HepG2 (cell line): ENCODE results near the gene FGD2. TPM values are rescaled to one million over a fixed set of nuclear protein-coding genes. Genes with fewer than 3 reads are reported as not detected.
A peak's percentile ranks its signal among the peaks of the same experiment; 100 is the strongest.

Source experiments
- ATAC-seq: fragments of 200-7000 bp; cut with Tn5 transposase; 3 replicates; pipeline ENCODE4 v1.9.1; 2020; ENCODE audit warnings: mild to moderate bottlenecking, moderate library complexity
- BruUV-seq: library from RNA; stranded (reverse); fragments of 400-500 nt; replicated peaks from 2 replicates; lab custom pipeline; 2021; lab: Mats Ljungman, UMichigan
- CTCF ChIA-PET: fragments of 300-600 bp; formaldehyde crosslinking; extraction: SDS; loops from one replicate; lab custom pipeline; 2021; ENCODE audit warnings: low total read pairs, inconsistent platforms, low intra/inter-chr PET ratio; lab: Yijun Ruan, JAX
- POLR2A ChIA-PET: fragments of 350-600 bp; sonication (Branson Sonifier 250); formaldehyde crosslinking; loops from one replicate; lab custom pipeline; 2020; ENCODE audit warnings: antibody characterized with exemption, inconsistent platforms; lab: Yijun Ruan, JAX
- DNase-seq: peaks from one replicate; pipeline ENCODE4 v3.0.0-alpha.2; 2015; ENCODE audit warnings: low spot score
- FAIRE-seq: peaks from 3 replicates; lab custom pipeline; 2011; peaks lifted over from hg19 to GRCh38; lab: Jason Lieb, UNC
- H2AFZ ChIP-seq: one replicate; pipeline ENCODE4 v1.6.1; 2011; ENCODE audit warnings: low read length, inconsistent platforms
- H3K27ac ChIP-seq: fragments of 300-600 bp; 3 replicates; pipeline ENCODE4 v1.8.0; 2011; ENCODE audit warnings: mixed run types, mild to moderate bottlenecking, mixed read lengths, low read length, inconsistent platforms; ENCODE audit not compliant: insufficient read depth; ENCODE audit errors: extremely low read length
- H3K27me3 ChIP-seq, 2 experiments: fragments of 200-600 bp in 1 of 2; 2 replicates in 1 of 2; 3 replicates in 1 of 2; pipeline versions ENCODE4 v1.6.0 to v1.8.0; 2011; ENCODE audit warnings: low read length in 2 of 2, mild to moderate bottlenecking in 2 of 2, moderate library complexity in 2 of 2, inconsistent platforms in 1 of 2; ENCODE audit not compliant: insufficient read depth in 2 of 2, control insufficient read depth in 1 of 2
- H3K36me3 ChIP-seq, 2 experiments: fragments of 200-600 bp in 1 of 2; replicated peaks in 1 of 2; 2 replicates in 1 of 2; 3 replicates in 1 of 2; pipeline versions ENCODE4 v1.5.1 to v1.8.0; 2011; ENCODE audit warnings: low read length in 2 of 2, inconsistent platforms in 1 of 2; ENCODE audit not compliant: insufficient read depth in 2 of 2, control insufficient read depth in 1 of 2
- H3K4me1 ChIP-seq: 2 replicates; pipeline ENCODE4 v1.5.1; 2012; ENCODE audit warnings: low read length, inconsistent platforms; ENCODE audit not compliant: insufficient read depth
- H3K4me2 ChIP-seq: 2 replicates; pipeline ENCODE4 v1.6.0; 2011; ENCODE audit warnings: low read depth, low read length, inconsistent platforms
- H3K4me3 ChIP-seq, 3 experiments: fragments of 200-600 bp in 1 of 3; sonication (generic), shearing (Covaris generic) in 1 of 3; replicated peaks in 1 of 3; 2 replicates each; pipeline ENCODE4 v1.5.1; 2011 to 2016; ENCODE audit warnings: low read length in 3 of 3, inconsistent platforms in 2 of 3, low read depth in 2 of 3, mild to moderate bottlenecking in 2 of 3, control low read depth in 1 of 3, mixed read lengths in 1 of 3; ENCODE audit not compliant: insufficient read depth in 1 of 3
- H3K79me2 ChIP-seq: one replicate; pipeline ENCODE4 v1.6.1; 2011; ENCODE audit warnings: low read length, inconsistent platforms; ENCODE audit not compliant: insufficient read depth
- H3K9ac ChIP-seq: 2 replicates; pipeline ENCODE4 v1.6.0; 2011; ENCODE audit warnings: mild to moderate bottlenecking, low read depth, low read length, inconsistent platforms; ENCODE audit not compliant: insufficient read depth
- H3K9me3 ChIP-seq: 2 replicates; pipeline ENCODE4 v1.5.1; 2012; ENCODE audit warnings: mild to moderate bottlenecking, low read length
- H4K20me1 ChIP-seq: 2 replicates; pipeline ENCODE4 v1.6.0; 2011; ENCODE audit warnings: inconsistent platforms, mild to moderate bottlenecking, low read length, moderate library complexity; ENCODE audit not compliant: insufficient read depth
- JUND ChIP-seq: sonication (generic); formaldehyde crosslinking; IDR thresholded peaks from 2 replicates; pipeline ENCODE4 v1.8.0; 2022; ENCODE audit warnings: mild to moderate bottlenecking, missing genetic modification reagents
- KAT2B ChIP-seq: fragments of 150-350 bp; IDR thresholded peaks from 2 replicates; pipeline ENCODE4 v1.6.1; 2014; ENCODE audit warnings: low read depth, low read length, borderline replicate concordance
- TP53 ChIP-seq: sonication (generic); formaldehyde crosslinking; conservative IDR thresholded peaks from 2 replicates; pipeline ENCODE4 v1.4.0; 2020; ENCODE audit warnings: missing genetic modification reagents
- ZNF674 ChIP-seq: sonication (generic); formaldehyde crosslinking; IDR thresholded peaks from 2 replicates; pipeline ENCODE4 v1.5.0; 2020; ENCODE audit warnings: low read depth, mild to moderate bottlenecking, missing genetic modification reagents
- WGBS: methylation state at CpG from one replicate; pipeline ENCODE4 v1.1.6; 2017; ENCODE audit warnings: low lambda C conversion rate; 5-methylcytosine and 5-hydroxymethylcytosine counted together
- in situ Hi-C: cut with HindIII; loops from 2 replicates; pipeline ENCODE4 v1.10.0; 2017; ENCODE audit warnings: low pct_unique_long_range_greater_than_20kb; ENCODE audit not compliant: extremely low pct_ligation_motif_present
- intact Hi-C: fragments of 100-400 bp; cut with micrococcal nuclease; formaldehyde crosslinking; loops from one replicate; pipeline ENCODE4 v1.10.0; 2022; ENCODE audit not compliant: unreplicated experiment
- polyA plus RNA-seq, 8 experiments: library from polyadenylated mRNA; depleted of rRNA in 3 of 8; stranded (reverse) in 7 of 8; unstranded in 1 of 8; fragments of >200 nt; fragmentation: Illumina TruSeq in 4 of 8; extraction: Trizol in 4 of 8; gene quantifications; 2 replicates each; pipeline versions ENCODE4 v1.2.1 to v1.2.3, GENCODE V29; 2011 to 2016; ENCODE audit warnings: low read depth in 4 of 8, missing spikeins in 1 of 8, mixed read lengths in 1 of 8; ENCODE audit not compliant: insufficient read depth in 1 of 8
- total RNA-seq, 5 experiments: library from RNA; depleted of rRNA; stranded (reverse); fragments of >200 nt; fragmentation: Illumina TruSeq; extraction: Trizol; gene quantifications; 2 replicates each; pipeline ENCODE4 v1.2.3, GENCODE V29; 2016; ENCODE audit warnings: low read depth in 1 of 5
- TF ChIP-seq, protein P1 (sequence below): sonication (generic); formaldehyde crosslinking; IDR thresholded peaks from 2 replicates; pipeline ENCODE4 v1.9.0; 2021; ENCODE audit warnings: mild to moderate bottlenecking, missing genetic modification reagents
- TF ChIP-seq, protein P2 (sequence below): sonication (generic); formaldehyde crosslinking; IDR thresholded peaks from 2 replicates; pipeline ENCODE4 v1.4.0; 2020; ENCODE audit warnings: missing genetic modification reagents, mild to moderate bottlenecking, borderline replicate concordance
- TF ChIP-seq, protein P3 (sequence below): IDR thresholded peaks from 2 replicates; pipeline ENCODE4 v1.6.1; 2016; ENCODE audit warnings: low read depth, missing genetic modification reagents, missing compliant biosample characterization

FGD2 gene
- total and polyA plus RNA-seq, 2 of the 13 experiments (the other 11 are each of a cell fraction or from before 2014, with no cell fraction given) = not detected

DNA sequence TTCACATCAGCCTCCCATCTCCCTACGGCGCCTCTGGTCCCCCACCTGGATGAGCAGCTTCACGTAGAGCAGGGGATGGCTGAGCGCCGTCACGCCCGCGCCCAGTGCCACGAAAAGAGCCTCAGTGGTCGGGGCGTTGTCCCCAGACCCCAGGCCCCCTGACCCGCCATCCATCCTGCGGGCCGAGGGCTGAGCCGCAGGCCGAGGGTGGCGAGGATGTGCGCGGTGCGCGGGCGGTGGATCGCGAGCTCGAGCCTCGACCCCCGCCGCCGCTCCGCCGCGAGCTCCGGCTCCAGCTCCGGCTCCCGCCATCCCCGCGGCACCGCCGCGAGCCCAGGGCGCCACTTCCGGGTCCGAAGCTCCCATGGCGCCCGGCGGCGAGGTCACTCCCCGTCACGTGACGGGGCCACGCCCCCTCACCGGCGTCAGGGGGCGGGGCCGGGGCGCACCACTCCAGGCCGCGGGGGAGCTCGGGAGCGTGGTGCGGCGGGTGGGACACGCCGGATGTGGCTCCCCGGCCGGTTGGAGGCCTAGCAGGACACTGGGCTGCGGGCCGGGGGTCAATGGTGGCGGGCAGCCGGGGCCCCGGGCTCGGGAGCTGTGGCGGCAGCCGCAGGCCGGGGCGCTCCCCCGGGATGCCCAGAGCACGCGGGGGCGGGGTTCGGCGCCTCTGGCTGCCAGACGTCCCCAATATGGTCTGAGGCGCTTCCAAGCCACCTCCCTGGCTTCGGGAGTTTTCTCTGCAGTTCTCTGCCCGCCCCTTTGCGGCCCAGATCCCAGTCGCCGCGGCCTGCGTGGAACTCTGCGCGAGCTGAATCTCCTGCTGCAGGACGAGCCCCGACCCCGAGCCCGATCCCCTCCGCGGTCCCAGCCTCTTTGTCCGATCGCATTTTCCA, 19.4 kb upstream of the FGD2 start, which contains the start of gene MTCH1:
TSS of gene MTCH1 (minus strand) at position 389 of the 896 bp plus-strand sequence. CDS start at position 366, 23 bp downstream.
- peak within 1 kb of the TSS; percentile 71 to 99 (median 91) for H3K4me3 ChIP-seq
- ATAC-seq (peak; percentile 92), FAIRE-seq (peak; percentile 56), DNase-seq (peak; percentile 81)
- peak within 1 kb of the TSS; percentile 74 for H3K27ac ChIP-seq
- H3K9ac ChIP-seq = peak within 1 kb of the TSS; percentile 80
- peaks cover 30% of the 10 kb centered on the region for H3K4me1 ChIP-seq
- POLR2A ChIA-PET = interaction anchor here (0.5 to 2.2 kb wide), 26 partner anchors 8 to 832 kb away, joined by 3 to 17 read pairs (median 4); partner anchors contain the start of genes PIM1, PPIL1 and SRSF3
- under 1% methylated on average over 55 of the region's 101 CpGs for WGBS
- H3K27me3 ChIP-seq = peaks cover 2 to 15% of the 10 kb centered on the region in 2 experiments; a peak in 3 of 5 replicates
- CTCF ChIA-PET = interaction anchor here (1.2 kb wide), 1 partner anchor 32 kb away, joined by 4 read pairs; no protein-coding TSS in a partner anchor
- H3K36me3 ChIP-seq = peaks cover 0 to 6% of the 10 kb centered on the region in 2 experiments; a peak in 2 of 5 replicates
- TSS peak; percentile 83 for BruUV-seq
- in situ Hi-C loops = no loop called here
- H4K20me1 ChIP-seq = peaks cover 6% of the 10 kb centered on the region
- intact Hi-C loops = loop anchor here (1.0 kb wide), 1 partner anchor 101 kb away; the partner anchor contains the start of gene C6orf89
- H3K79me2 ChIP-seq = peaks cover 50% of the 10 kb centered on the region
- H3K9me3 ChIP-seq = no peaks in the 10 kb centered on the region
- peak within 1 kb of the TSS; percentile 95 for H3K4me2 ChIP-seq
- H2AFZ ChIP-seq = peak within 1 kb of the TSS; percentile 36
- TF ChIP-seq JUND = peak; percentile 37; the same call in 1 of the 2 replicates
- TF ChIP-seq, protein P1, sequence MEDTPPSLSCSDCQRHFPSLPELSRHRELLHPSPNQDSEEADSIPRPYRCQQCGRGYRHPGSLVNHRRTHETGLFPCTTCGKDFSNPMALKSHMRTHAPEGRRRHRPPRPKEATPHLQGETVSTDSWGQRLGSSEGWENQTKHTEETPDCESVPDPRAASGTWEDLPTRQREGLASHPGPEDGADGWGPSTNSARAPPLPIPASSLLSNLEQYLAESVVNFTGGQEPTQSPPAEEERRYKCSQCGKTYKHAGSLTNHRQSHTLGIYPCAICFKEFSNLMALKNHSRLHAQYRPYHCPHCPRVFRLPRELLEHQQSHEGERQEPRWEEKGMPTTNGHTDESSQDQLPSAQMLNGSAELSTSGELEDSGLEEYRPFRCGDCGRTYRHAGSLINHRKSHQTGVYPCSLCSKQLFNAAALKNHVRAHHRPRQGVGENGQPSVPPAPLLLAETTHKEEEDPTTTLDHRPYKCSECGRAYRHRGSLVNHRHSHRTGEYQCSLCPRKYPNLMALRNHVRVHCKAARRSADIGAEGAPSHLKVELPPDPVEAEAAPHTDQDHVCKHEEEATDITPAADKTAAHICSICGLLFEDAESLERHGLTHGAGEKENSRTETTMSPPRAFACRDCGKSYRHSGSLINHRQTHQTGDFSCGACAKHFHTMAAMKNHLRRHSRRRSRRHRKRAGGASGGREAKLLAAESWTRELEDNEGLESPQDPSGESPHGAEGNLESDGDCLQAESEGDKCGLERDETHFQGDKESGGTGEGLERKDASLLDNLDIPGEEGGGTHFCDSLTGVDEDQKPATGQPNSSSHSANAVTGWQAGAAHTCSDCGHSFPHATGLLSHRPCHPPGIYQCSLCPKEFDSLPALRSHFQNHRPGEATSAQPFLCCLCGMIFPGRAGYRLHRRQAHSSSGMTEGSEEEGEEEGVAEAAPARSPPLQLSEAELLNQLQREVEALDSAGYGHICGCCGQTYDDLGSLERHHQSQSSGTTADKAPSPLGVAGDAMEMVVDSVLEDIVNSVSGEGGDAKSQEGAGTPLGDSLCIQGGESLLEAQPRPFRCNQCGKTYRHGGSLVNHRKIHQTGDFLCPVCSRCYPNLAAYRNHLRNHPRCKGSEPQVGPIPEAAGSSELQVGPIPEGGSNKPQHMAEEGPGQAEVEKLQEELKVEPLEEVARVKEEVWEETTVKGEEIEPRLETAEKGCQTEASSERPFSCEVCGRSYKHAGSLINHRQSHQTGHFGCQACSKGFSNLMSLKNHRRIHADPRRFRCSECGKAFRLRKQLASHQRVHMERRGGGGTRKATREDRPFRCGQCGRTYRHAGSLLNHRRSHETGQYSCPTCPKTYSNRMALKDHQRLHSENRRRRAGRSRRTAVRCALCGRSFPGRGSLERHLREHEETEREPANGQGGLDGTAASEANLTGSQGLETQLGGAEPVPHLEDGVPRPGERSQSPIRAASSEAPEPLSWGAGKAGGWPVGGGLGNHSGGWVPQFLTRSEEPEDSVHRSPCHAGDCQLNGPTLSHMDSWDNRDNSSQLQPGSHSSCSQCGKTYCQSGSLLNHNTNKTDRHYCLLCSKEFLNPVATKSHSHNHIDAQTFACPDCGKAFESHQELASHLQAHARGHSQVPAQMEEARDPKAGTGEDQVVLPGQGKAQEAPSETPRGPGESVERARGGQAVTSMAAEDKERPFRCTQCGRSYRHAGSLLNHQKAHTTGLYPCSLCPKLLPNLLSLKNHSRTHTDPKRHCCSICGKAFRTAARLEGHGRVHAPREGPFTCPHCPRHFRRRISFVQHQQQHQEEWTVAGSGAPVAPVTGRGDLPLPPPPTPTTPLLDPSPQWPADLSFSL = no peak
- TF ChIP-seq, protein P2, sequence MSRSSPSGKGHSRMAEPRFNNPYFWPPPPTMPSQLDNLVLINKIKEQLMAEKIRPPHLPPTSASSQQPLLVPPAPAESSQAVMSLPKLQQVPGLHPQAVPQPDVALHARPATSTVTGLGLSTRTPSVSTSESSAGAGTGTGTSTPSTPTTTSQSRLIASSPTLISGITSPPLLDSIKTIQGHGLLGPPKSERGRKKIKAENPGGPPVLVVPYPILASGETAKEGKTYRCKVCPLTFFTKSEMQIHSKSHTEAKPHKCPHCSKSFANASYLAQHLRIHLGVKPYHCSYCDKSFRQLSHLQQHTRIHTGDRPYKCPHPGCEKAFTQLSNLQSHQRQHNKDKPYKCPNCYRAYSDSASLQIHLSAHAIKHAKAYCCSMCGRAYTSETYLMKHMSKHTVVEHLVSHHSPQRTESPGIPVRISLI (CRISPR knock-in tag) = no peak
- no peak for TF ChIP-seq TP53 (CRISPR knock-in tag)
- TF ChIP-seq, protein P3, sequence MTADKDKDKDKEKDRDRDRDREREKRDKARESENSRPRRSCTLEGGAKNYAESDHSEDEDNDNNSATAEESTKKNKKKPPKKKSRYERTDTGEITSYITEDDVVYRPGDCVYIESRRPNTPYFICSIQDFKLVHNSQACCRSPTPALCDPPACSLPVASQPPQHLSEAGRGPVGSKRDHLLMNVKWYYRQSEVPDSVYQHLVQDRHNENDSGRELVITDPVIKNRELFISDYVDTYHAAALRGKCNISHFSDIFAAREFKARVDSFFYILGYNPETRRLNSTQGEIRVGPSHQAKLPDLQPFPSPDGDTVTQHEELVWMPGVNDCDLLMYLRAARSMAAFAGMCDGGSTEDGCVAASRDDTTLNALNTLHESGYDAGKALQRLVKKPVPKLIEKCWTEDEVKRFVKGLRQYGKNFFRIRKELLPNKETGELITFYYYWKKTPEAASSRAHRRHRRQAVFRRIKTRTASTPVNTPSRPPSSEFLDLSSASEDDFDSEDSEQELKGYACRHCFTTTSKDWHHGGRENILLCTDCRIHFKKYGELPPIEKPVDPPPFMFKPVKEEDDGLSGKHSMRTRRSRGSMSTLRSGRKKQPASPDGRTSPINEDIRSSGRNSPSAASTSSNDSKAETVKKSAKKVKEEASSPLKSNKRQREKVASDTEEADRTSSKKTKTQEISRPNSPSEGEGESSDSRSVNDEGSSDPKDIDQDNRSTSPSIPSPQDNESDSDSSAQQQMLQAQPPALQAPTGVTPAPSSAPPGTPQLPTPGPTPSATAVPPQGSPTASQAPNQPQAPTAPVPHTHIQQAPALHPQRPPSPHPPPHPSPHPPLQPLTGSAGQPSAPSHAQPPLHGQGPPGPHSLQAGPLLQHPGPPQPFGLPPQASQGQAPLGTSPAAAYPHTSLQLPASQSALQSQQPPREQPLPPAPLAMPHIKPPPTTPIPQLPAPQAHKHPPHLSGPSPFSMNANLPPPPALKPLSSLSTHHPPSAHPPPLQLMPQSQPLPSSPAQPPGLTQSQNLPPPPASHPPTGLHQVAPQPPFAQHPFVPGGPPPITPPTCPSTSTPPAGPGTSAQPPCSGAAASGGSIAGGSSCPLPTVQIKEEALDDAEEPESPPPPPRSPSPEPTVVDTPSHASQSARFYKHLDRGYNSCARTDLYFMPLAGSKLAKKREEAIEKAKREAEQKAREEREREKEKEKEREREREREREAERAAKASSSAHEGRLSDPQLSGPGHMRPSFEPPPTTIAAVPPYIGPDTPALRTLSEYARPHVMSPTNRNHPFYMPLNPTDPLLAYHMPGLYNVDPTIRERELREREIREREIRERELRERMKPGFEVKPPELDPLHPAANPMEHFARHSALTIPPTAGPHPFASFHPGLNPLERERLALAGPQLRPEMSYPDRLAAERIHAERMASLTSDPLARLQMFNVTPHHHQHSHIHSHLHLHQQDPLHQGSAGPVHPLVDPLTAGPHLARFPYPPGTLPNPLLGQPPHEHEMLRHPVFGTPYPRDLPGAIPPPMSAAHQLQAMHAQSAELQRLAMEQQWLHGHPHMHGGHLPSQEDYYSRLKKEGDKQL (CRISPR knock-in tag) = no peak; the same call in none of the 2 replicates
- no peak for TF ChIP-seq KAT2B
- TF ChIP-seq ZNF674 = peak; percentile 96; the same call in 1 of the 2 replicates
